ENCODE results near the gene UTF1.
"Not testable (repeated sequence)": the region's sequence is repeated elsewhere in the genome, so short reads cannot be mapped to it uniquely, and the experiment has no call there.

The UTF1 gene

GRCh38 chr10:133229265-133230043 lies 563 bp upstream of the UTF1 start:
- DNase-seq (ENCODE audit: low read depth) = no peak

GRCh38 chr10:133230387-133231195 lies 574 bp downstream of the UTF1 start:
- no peak for DNase-seq (ENCODE audit: low read depth)

GRCh38 chr10:133231244-133231945 lies 1.4 kb downstream of the UTF1 start:
- DNase-seq (ENCODE audit: low read depth) = no peak

GRCh38 chr10:133231946-133232574 lies 2.0 kb downstream of the UTF1 start:
- no peak for DNase-seq (ENCODE audit: low read depth)

GRCh38 chr10:133234796-133235195 lies 4.8 kb downstream of the UTF1 start:
- DNase-seq (ENCODE audit: low read depth) = not testable (repeated sequence)

GRCh38 chr10:133235265-133235855 lies 5.3 kb downstream of the UTF1 start:
- DNase-seq (ENCODE audit: low read depth) = no peak

- no peak for DNase-seq (ENCODE audit: low read depth)
Observed at GRCh38 chr10:133235932-133236331, 5.9 kb downstream of the UTF1 start.

GRCh38 chr10:133236401-133237240 lies 6.6 kb downstream of the UTF1 start:
- no peak for DNase-seq (ENCODE audit: low read depth)

GRCh38 chr10:133237241-133237587 lies 7.2 kb downstream of the UTF1 start:
- DNase-seq (ENCODE audit: low read depth) = no peak

GRCh38 chr10:133237588-133238465 lies 7.8 kb downstream of the UTF1 start, which contains the start of gene VENTX:
Gene VENTX, plus strand, starts transcription at chr10:133237855. Its CDS starts 60 bp downstream, at chr10:133237915.
- DNase-seq (ENCODE audit: low read depth) = no peak

GRCh38 chr10:133238466-133238804 lies 8.4 kb downstream of the UTF1 start:
- no peak for DNase-seq (ENCODE audit: low read depth)

GRCh38 chr10:133239990-133240389 lies 10.0 kb downstream of the UTF1 start:
- DNase-seq (ENCODE audit: low read depth) = no peak

- DNase-seq (ENCODE audit: low read depth) = no peak
Observed at GRCh38 chr10:133241501-133242205, 11.6 kb downstream of the UTF1 start.

- no peak for DNase-seq (ENCODE audit: low read depth)
Observed at GRCh38 chr10:133242611-133243356, 12.8 kb downstream of the UTF1 start.

GRCh38 chr10:133243593-133243992 lies 13.6 kb downstream of the UTF1 start:
- no peak for DNase-seq (ENCODE audit: low read depth)

GRCh38 chr10:133245439-133246235 lies 15.6 kb downstream of the UTF1 start:
- DNase-seq (ENCODE audit: low read depth) = no peak

- DNase-seq (ENCODE audit: low read depth) = no peak
Observed at GRCh38 chr10:133246236-133246626, 16.2 kb downstream of the UTF1 start.
